T1000 (cell line): ENCODE results near the gene TNKS2.

ENCODE experiments used
- DNase-seq: peaks from one replicate; lab custom pipeline; 2025; ENCODE audit warnings: mixed read lengths; lab: John Stamatoyannopoulos, UW

Gene TNKS2

GRCh38 chr10:91908337-91909116, 110.3 kb downstream of the TNKS2 start:
- peak; percentile 52 for DNase-seq

DNA sequence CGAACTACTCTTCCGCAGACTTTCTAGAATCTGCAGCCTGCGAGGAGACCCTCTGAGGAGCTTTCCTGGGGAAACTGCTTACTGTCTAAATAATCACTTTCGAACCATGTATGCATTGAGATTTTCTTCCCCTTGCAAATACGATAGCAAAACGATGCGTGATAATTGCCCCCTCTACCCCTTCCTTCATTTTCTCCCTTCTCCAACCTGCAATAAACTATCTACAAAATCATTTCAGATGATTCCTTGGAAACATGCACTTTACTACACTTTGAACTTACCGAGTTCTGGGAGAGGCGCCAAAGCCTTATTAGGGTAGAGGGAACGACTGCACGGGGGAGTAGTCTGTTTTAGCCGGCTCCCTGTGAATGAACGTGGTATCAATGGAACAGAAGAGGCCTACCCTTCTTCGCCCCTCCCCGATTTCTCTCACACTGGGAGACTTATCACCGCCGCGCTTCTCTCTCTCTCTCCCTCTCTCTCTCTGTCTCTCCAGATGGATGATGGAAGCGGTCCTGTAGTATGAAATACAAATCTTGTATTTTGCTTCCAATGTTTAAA, 111.0 kb downstream of the TNKS2 start, which contains the start of gene FGFBP3:
Gene FGFBP3 (minus strand): TSS at position 370 of the 561 bp plus-strand sequence. CDS start 517 bp downstream, outside the sequence.
- no peak for DNase-seq

DNA sequence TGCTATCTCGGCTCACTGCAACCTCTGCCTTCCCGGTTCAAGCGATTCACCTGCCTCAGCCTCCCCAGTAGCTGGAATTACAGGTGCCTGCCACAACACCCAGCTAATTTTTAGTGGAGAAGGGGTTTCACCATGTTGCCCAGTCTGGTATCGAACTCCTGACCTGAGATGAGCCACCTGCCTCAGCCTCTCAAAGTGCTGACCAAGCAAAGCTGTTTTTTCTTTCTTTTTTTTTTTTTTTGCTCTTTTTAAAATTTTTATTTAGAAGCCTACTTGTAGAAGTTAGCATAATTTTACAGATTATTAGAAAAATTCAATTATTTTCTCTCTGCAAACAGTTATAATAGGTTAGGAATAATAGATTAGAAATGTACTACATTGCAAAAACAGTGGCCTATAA, 112.2 kb downstream of the TNKS2 start:
- DNase-seq, result no peak
